Endodermal cell (in vitro differentiated cells): ENCODE results near the gene ADGRG7. TPM values are rescaled to one million over a fixed set of nuclear protein-coding genes. Genes with fewer than 3 reads are reported as not detected.

Experiments used
- DNase-seq: peaks from one replicate; pipeline ENCODE4 v3.0.0-alpha.2; 2017
- H3K27ac ChIP-seq: 2 replicates; pipeline ENCODE4 v1.5.1; 2013; ENCODE audit warnings: mild to moderate bottlenecking, low read depth, low read length, moderate library complexity
- H3K27me3 ChIP-seq: 2 replicates; pipeline ENCODE4 v1.6.1; 2013; ENCODE audit warnings: mild to moderate bottlenecking, low read length, moderate library complexity; ENCODE audit not compliant: insufficient read depth, control insufficient read depth, poor library complexity, severe bottlenecking
- H3K36me3 ChIP-seq: 2 replicates; pipeline ENCODE4 v1.7.0; 2013; ENCODE audit warnings: mild to moderate bottlenecking, low read length, moderate library complexity; ENCODE audit not compliant: control insufficient read depth, insufficient read depth
- H3K4me1 ChIP-seq: one replicate; pipeline ENCODE4 v1.7.0; 2013; ENCODE audit warnings: low read length; ENCODE audit not compliant: control insufficient read depth, insufficient read depth
- H3K4me3 ChIP-seq: 2 replicates; pipeline ENCODE4 v1.5.1; 2013; ENCODE audit warnings: mild to moderate bottlenecking, low read length, moderate library complexity
- H3K9ac ChIP-seq: 2 replicates; pipeline ENCODE4 v1.6.1; 2013; ENCODE audit warnings: mild to moderate bottlenecking, low read length, moderate library complexity; ENCODE audit not compliant: poor library complexity, severe bottlenecking; ENCODE audit errors: extremely low read depth
- H3K9me3 ChIP-seq: 2 replicates; pipeline ENCODE4 v1.6.1; 2013; ENCODE audit warnings: mild to moderate bottlenecking, low read length, moderate library complexity; ENCODE audit not compliant: control insufficient read depth
- H3K27ac Mint-ChIP-seq: 2 replicates; pipeline ENCODE4 v1.8.0; 2020; ENCODE audit warnings: mixed read lengths
- H3K27me3 Mint-ChIP-seq: 2 replicates; pipeline ENCODE4 v1.8.0; 2021; ENCODE audit warnings: mild to moderate bottlenecking, mixed read lengths; ENCODE audit not compliant: insufficient read depth
- H3K36me3 Mint-ChIP-seq: 2 replicates; pipeline ENCODE4 v1.8.0; 2020; ENCODE audit warnings: low read depth, mixed read lengths
- H3K4me1 Mint-ChIP-seq: 2 replicates; pipeline ENCODE4 v1.8.0; 2020; ENCODE audit warnings: mixed read lengths
- H3K4me3 Mint-ChIP-seq: 2 replicates; pipeline ENCODE4 v1.8.0; 2020; ENCODE audit warnings: mild to moderate bottlenecking, moderate library complexity, mixed read lengths
- H3K9me3 Mint-ChIP-seq: 2 replicates; pipeline ENCODE4 v1.8.0; 2020; ENCODE audit warnings: mild to moderate bottlenecking, mixed read lengths
- CTCF ChIP-seq: fragments of 200-600 bp; sonication (generic); conservative IDR thresholded peaks from 2 replicates; pipeline ENCODE4 v1.5.0; 2021; ENCODE audit warnings: antibody characterized with exemption, mild to moderate bottlenecking
- WGBS, 2 experiments: methylation state at CpG; one replicate each; pipeline versions ENCODE4 v1.1.5 to v1.1.7; 2013; ENCODE audit warnings: missing lambda C conversion rate in 2 of 2, mixed read lengths in 1 of 2; ENCODE audit not compliant: insufficient coverage in 1 of 2, insufficient read length in 1 of 2; 5-methylcytosine and 5-hydroxymethylcytosine counted together
- total RNA-seq, 2 donors: library from RNA; stranded (reverse); fragmentation: NEBNext Ultra II Directional in 1 of 2; extraction: Animal tissue kit (Norgen Biotek cat#: 25700) in 1 of 2; gene quantifications; 2 replicates in 1 of 2; 3 replicates in 1 of 2; pipeline ENCODE4 v1.2.1, GENCODE V29; 2021

The ADGRG7 gene
- total RNA-seq, 2 donors from 2014 or later: 0.70 to 2.1 TPM

GRCh38 chr3:100737334-100737733 lies 127.9 kb downstream of the ADGRG7 start:
- Histone ChIP-seq H3K4me3 (no peak overlapping the region), H3K9ac (no peak overlapping the region), H3K36me3 (peaks cover 77% of the 10 kb centered on the region), H3K27ac (peak overlapping the region; percentile 26), H3K4me1 (peaks cover 17% of the 10 kb centered on the region), H3K9me3 (no peaks in the 10 kb centered on the region), H3K27me3 (no peaks in the 10 kb centered on the region)
- peak; percentile 64 for DNase-seq
- TF ChIP-seq CTCF: peak; percentile 62
- Mint-ChIP-seq H3K36me3 (peaks cover 44% of the 10 kb centered on the region), H3K27me3 (no peaks in the 10 kb centered on the region), H3K4me1 (peaks cover 39% of the 10 kb centered on the region), H3K4me3 (no peak overlapping the region), H3K27ac (peak overlapping the region; percentile 54), H3K9me3 (no peaks in the 10 kb centered on the region)
- WGBS, 2 experiments: 6% methylated on average over 2 of the region's 2 CpGs; no CpG with 5 or more reads in 1 of the 2 experiments

GRCh38 chr3:100740207-100740606 lies 130.8 kb downstream of the ADGRG7 start:
- Histone ChIP-seq H3K9ac (no peak overlapping the region), H3K9me3 (no peaks in the 10 kb centered on the region), H3K4me1 (peaks cover 17% of the 10 kb centered on the region), H3K27me3 (no peaks in the 10 kb centered on the region), H3K27ac (no peak overlapping the region), H3K4me3 (no peak overlapping the region), H3K36me3 (peaks cover 76% of the 10 kb centered on the region)
- DNase-seq: no peak
- Mint-ChIP-seq H3K27ac (no peak overlapping the region), H3K4me3 (no peak overlapping the region), H3K36me3 (peaks cover 45% of the 10 kb centered on the region), H3K27me3 (no peaks in the 10 kb centered on the region), H3K4me1 (peaks cover 21% of the 10 kb centered on the region), H3K9me3 (no peaks in the 10 kb centered on the region)
- 79 to 83% methylated on average over 1 of the region's 1 CpG for WGBS, 2 experiments
- TF ChIP-seq CTCF: no peak

- Mint-ChIP-seq H3K27me3 (no peaks in the 10 kb centered on the region), H3K27ac (no peak overlapping the region), H3K36me3 (peaks cover 61% of the 10 kb centered on the region), H3K4me3 (no peak overlapping the region), H3K9me3 (no peaks in the 10 kb centered on the region), H3K4me1 (peaks cover 3% of the 10 kb centered on the region)
- DNase-seq: no peak
- H3K27me3 ChIP-seq: no peaks in the 10 kb centered on the region
- no peak for TF ChIP-seq CTCF
- no peak overlapping the region for H3K27ac ChIP-seq
- H3K9ac ChIP-seq: no peak overlapping the region
- no peaks in the 10 kb centered on the region for H3K9me3 ChIP-seq
- H3K4me3 ChIP-seq: no peak overlapping the region
- WGBS, 2 experiments: 91% methylated on average over 3 of the region's 3 CpGs; no CpG with 5 or more reads in 1 of the 2 experiments
- peaks cover 93% of the 10 kb centered on the region for H3K36me3 ChIP-seq
- H3K4me1 ChIP-seq: peaks cover 8% of the 10 kb centered on the region
Measured at GRCh38 chr3:100743535-100743934, 134.1 kb downstream of the ADGRG7 start.
